B cell (primary cell): Measurements from ENCODE around the gene DSTYK. TPM values are rescaled to one million over a fixed set of nuclear protein-coding genes. Genes with fewer than 3 reads are reported as not detected.

Experiments
- ATAC-seq: fragments of 200-7000 bp; cut with Tn5 transposase; one replicate; pipeline ENCODE4 v1.10.0; 2021; ENCODE audit warnings: low read depth, mild to moderate bottlenecking, moderate number of reproducible peaks, moderate library complexity
- CTCF ChIA-PET: fragments of 350-600 bp; sonication (Branson Sonifier 250); formaldehyde crosslinking; loops from one replicate; lab custom pipeline; 2021; ENCODE audit warnings: antibody characterized with exemption, inconsistent platforms; lab: Charles Lee
- POLR2A ChIA-PET: fragments of 350-600 bp; sonication (Branson Sonifier 250); formaldehyde crosslinking; loops from one replicate; lab custom pipeline; 2021; ENCODE audit warnings: antibody characterized with exemption; lab: Charles Lee
- DNase-seq: peaks from one replicate; pipeline ENCODE4 v3.0.0; 2013
- H2AFZ ChIP-seq: 2 replicates; pipeline ENCODE4 v1.6.1; 2012; ENCODE audit warnings: mild to moderate bottlenecking, low read depth, low read length; ENCODE audit not compliant: insufficient read depth, poor library complexity, severe bottlenecking
- H3K27ac ChIP-seq, 2 donors: 1 replicate in 1 of 2; 2 replicates in 1 of 2; pipeline ENCODE4 v1.5.1; 2012 to 2013; ENCODE audit warnings: low read length in 2 of 2, mild to moderate bottlenecking in 2 of 2, moderate library complexity in 1 of 2
- H3K27me3 ChIP-seq, 4 experiments: fragments of 200-600 bp in 1 of 4; sonication (generic) in 1 of 4; replicated peaks in 1 of 4; 1 replicate in 2 of 4; 2 replicates in 2 of 4; pipeline versions ENCODE4 v1.6.1 to v1.7.0; 2013 to 2016; ENCODE audit warnings: low read length in 3 of 4, mild to moderate bottlenecking in 2 of 4, mixed read lengths in 1 of 4, moderate library complexity in 1 of 4; ENCODE audit not compliant: insufficient read depth in 4 of 4, control insufficient read depth in 3 of 4; ENCODE audit errors: control extremely low read depth in 1 of 4
- H3K36me3 ChIP-seq, 2 experiments: replicated peaks in 1 of 2; 1 replicate in 1 of 2; 2 replicates in 1 of 2; pipeline versions ENCODE4 v1.6.1 to v1.7.1; 2013; ENCODE audit warnings: low read length in 1 of 2; ENCODE audit not compliant: insufficient read depth in 2 of 2, control insufficient read depth in 1 of 2; ENCODE audit errors: control extremely low read depth in 1 of 2, extremely low read depth in 1 of 2
- H3K4me1 ChIP-seq, 2 donors: fragments of 200-600 bp in 1 of 2; sonication (generic) in 1 of 2; 1 replicate in 1 of 2; 2 replicates in 1 of 2; pipeline versions ENCODE4 v1.5.1 to v1.6.1; 2013 to 2017; ENCODE audit warnings: low read length in 2 of 2; ENCODE audit not compliant: control insufficient read depth in 2 of 2, insufficient read depth in 2 of 2
- H3K4me2 ChIP-seq: replicated peaks from 2 replicates; pipeline ENCODE3; 2012; ENCODE audit warnings: mild to moderate bottlenecking, low read depth, low read length; ENCODE audit not compliant: poor library complexity, severe bottlenecking
- H3K4me3 ChIP-seq, 5 experiments: fragments of 200-600 bp in 1 of 5; sonication (generic) in 1 of 5; 1 replicate in 3 of 5; 2 replicates in 2 of 5; pipeline versions ENCODE4 v1.5.1 to v1.7.0; 2011 to 2016; ENCODE audit warnings: low read length in 4 of 5, mild to moderate bottlenecking in 4 of 5, low read depth in 2 of 5, control low read depth in 1 of 5, moderate library complexity in 1 of 5; ENCODE audit not compliant: insufficient read depth in 1 of 5; ENCODE audit errors: control extremely low read depth in 1 of 5, extremely low read depth in 1 of 5
- H3K79me2 ChIP-seq: fragments of 200-600 bp; sonication (generic); one replicate; pipeline ENCODE4 v1.6.0; 2016; ENCODE audit warnings: low read length; ENCODE audit not compliant: control insufficient read depth, insufficient read depth
- H3K9ac ChIP-seq: fragments of 200-600 bp; sonication (generic); 2 replicates; pipeline ENCODE4 v1.6.1; 2017; ENCODE audit warnings: mild to moderate bottlenecking, low read length, moderate library complexity
- H3K9me3 ChIP-seq, 3 donors: one replicate each; pipeline versions ENCODE4 v1.6.1 to v1.7.1; 2013; ENCODE audit warnings: low read length in 2 of 3; ENCODE audit not compliant: control insufficient read depth in 2 of 3, insufficient read depth in 1 of 3; ENCODE audit errors: control extremely low read depth in 1 of 3
- H4K20me1 ChIP-seq: 2 replicates; pipeline ENCODE4 v1.6.0; 2012; ENCODE audit warnings: mild to moderate bottlenecking, low read length; ENCODE audit not compliant: insufficient read depth, control insufficient read depth, poor library complexity, severe bottlenecking
- H3K27ac Mint-ChIP-seq: one replicate; pipeline ENCODE4 v1.8.0; 2021; ENCODE audit warnings: mixed read lengths
- H3K27me3 Mint-ChIP-seq: one replicate; pipeline ENCODE4 v1.8.0; 2021; ENCODE audit warnings: mixed read lengths
- H3K4me1 Mint-ChIP-seq: one replicate; pipeline ENCODE4 v1.8.0; 2021; ENCODE audit warnings: mixed read lengths
- H3K4me3 Mint-ChIP-seq: one replicate; pipeline ENCODE4 v1.8.0; 2021; ENCODE audit warnings: mixed read lengths
- H3K9me3 Mint-ChIP-seq: one replicate; pipeline ENCODE4 v1.8.0; 2022; ENCODE audit warnings: mixed read lengths; ENCODE audit not compliant: insufficient read depth
- CTCF ChIP-seq: fragments of 200-600 bp; IDR thresholded peaks from one replicate; pipeline ENCODE4 v1.8.0; 2022; ENCODE audit warnings: antibody characterized with exemption, mild to moderate bottlenecking
- EZH2 ChIP-seq: IDR thresholded peaks from 2 replicates; pipeline ENCODE4 v1.6.1; 2012; ENCODE audit warnings: borderline replicate concordance, low read depth, mild to moderate bottlenecking, moderate library complexity, low read length; ENCODE audit not compliant: insufficient read depth, poor library complexity, severe bottlenecking
- WGBS: methylation state at CpG from one replicate; pipeline ENCODE4 v1.1.5; 2013; ENCODE audit warnings: missing lambda C conversion rate; ENCODE audit not compliant: insufficient coverage; 5-methylcytosine and 5-hydroxymethylcytosine counted together
- intact Hi-C: fragments of 100-400 bp; cut with micrococcal nuclease; formaldehyde crosslinking; loops from one replicate; pipeline ENCODE4 v1.10.0; 2022
- polyA plus RNA-seq: library from polyadenylated mRNA; depleted of rRNA; stranded (reverse); fragments of >200 nt; gene quantifications from 2 replicates; pipeline ENCODE4 v1.2.3, GENCODE V29; 2012
- total RNA-seq, 2 donors: library from RNA; stranded (reverse); fragments of 120-200 nt in 1 of 2; gene quantifications; 1 replicate in 1 of 2; 2 replicates in 1 of 2; pipeline versions ENCODE4 v1.2.3 to v1.2.4, GENCODE V29; 2013 to 2022

The DSTYK gene
- total and polyA plus RNA-seq, 2 donors (not counting 1 experiment from before 2014, with no cell fraction given), result 3.6 to 15.7 TPM

- Histone ChIP-seq H3K4me1 (peaks cover 7 to 10% of the 10 kb centered on the region in 2 donors), H4K20me1 (no peaks in the 10 kb centered on the region), H3K27ac (no peak overlapping the region), H3K36me3 (no peaks in the 10 kb centered on the region), H3K9me3 (no peaks in the 10 kb centered on the region), H3K79me2 (no peaks in the 10 kb centered on the region), H2AFZ (no peak overlapping the region), H3K9ac (no peak overlapping the region), H3K4me3 (no peak overlapping the region), H3K27me3 (peaks cover 0 to 11% (median 4%) of the 10 kb centered on the region in 4 experiments), H3K4me2 (no peak overlapping the region)
- CTCF ChIA-PET, result interaction anchor here (0.8 to 2.2 kb wide), 2 partner anchors 10 to 97 kb away, joined by 4 to 6 read pairs; no protein-coding TSS in a partner anchor
- ATAC-seq (no peak), DNase-seq (no peak)
- Mint-ChIP-seq H3K27me3 (peaks cover 27% of the 10 kb centered on the region), H3K4me3 (no peak overlapping the region), H3K27ac (no peak overlapping the region), H3K4me1 (peaks cover 18% of the 10 kb centered on the region), H3K9me3 (no peaks in the 10 kb centered on the region)
- intact Hi-C loops, result no loop called here
- TF ChIP-seq CTCF, result no peak
- TF ChIP-seq EZH2, result no peak
- WGBS, result 90% methylated on average over 2 of the region's 4 CpGs
- POLR2A ChIA-PET, result no interaction called here
Measured at GRCh38 chr1:205236951-205237475, 25.5 kb upstream of the DSTYK start.

- H3K4me3 Mint-ChIP-seq, result no peak overlapping the region
- WGBS, result 100% methylated on average over 8 of the region's 8 CpGs
- ATAC-seq (no peak), DNase-seq (no peak)
- no peak overlapping the region for H3K27ac ChIP-seq
- no peak overlapping the region for H3K27ac Mint-ChIP-seq
- H3K27me3 Mint-ChIP-seq, result peaks cover 27% of the 10 kb centered on the region
- no peaks in the 10 kb centered on the region for H3K9me3 ChIP-seq
- peaks cover 7 to 10% of the 10 kb centered on the region in 2 donors for H3K4me1 ChIP-seq
- peaks cover 18% of the 10 kb centered on the region for H3K4me1 Mint-ChIP-seq
- no peaks in the 10 kb centered on the region for H3K36me3 ChIP-seq
- ChIA-PET CTCF (interaction anchor here (0.8 kb wide), 1 partner anchor 96 kb away, joined by 4 read pairs; no protein-coding TSS in a partner anchor), POLR2A (no interaction called here)
- peaks cover 0 to 11% (median 4%) of the 10 kb centered on the region in 4 experiments for H3K27me3 ChIP-seq
- no peak overlapping the region for H3K9ac ChIP-seq
- TF ChIP-seq CTCF, result no peak
- no peak for TF ChIP-seq EZH2
- H3K9me3 Mint-ChIP-seq, result no peaks in the 10 kb centered on the region
- H3K79me2 ChIP-seq, result no peaks in the 10 kb centered on the region
- intact Hi-C loops, result no loop called here
- no peak overlapping the region for H2AFZ ChIP-seq
- no peak overlapping the region for H3K4me3 ChIP-seq
- H4K20me1 ChIP-seq, result no peaks in the 10 kb centered on the region
- no peak overlapping the region for H3K4me2 ChIP-seq
Measured at GRCh38 chr1:205236526-205236925, 25.0 kb upstream of the DSTYK start.
